ENCODE results near the gene GYPC. TPM values are rescaled to one million over a fixed set of nuclear protein-coding genes. Genes with fewer than 3 reads are reported as not detected.

Gene GYPC
- total RNA-seq, 1 donor = 468 TPM

DNA sequence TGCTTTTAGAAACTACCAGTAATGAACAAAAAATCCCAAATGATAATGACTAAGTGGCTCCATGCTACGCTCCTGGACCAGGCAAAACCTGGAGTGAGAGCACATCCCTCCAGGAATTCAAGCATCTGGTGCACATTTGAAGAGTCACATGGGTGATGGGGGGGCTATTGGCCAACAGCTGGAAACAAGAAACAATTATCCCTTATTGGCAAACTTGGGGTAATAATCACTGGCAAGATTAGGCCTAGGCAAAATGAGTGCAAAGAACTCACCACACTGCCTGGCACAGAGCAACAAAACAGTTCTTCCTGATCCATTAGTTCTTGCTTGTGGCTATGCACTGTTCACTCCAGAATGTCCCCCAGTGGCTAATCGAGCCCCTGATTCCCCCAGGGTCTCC is 66.1 kb downstream of the GYPC start:
- DNase-seq (ENCODE audit: low read depth in 2 of 3, low spot score in 2 of 3) = no peak

DNA sequence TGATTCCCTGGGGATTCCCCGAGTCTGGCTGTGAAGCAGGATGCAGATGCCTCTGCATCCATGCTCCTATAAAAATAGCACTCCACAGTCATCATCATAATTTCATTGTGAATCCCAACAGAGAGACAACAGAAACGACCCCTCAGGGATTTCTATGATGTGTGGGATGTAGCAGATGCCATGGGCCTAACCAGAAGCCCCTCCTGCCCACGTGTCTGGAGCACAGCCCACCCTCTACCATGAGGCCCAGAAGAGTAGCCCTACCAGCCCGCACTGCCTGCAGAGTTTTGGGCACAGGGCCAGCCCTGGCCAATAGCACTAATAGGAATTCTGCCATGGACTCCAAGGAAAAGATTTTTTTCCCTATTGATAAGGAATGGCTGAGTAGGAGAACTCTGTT is 66.6 kb downstream of the GYPC start:
- no peak for DNase-seq (ENCODE audit: low read depth in 2 of 3, low spot score in 2 of 3)

DNA sequence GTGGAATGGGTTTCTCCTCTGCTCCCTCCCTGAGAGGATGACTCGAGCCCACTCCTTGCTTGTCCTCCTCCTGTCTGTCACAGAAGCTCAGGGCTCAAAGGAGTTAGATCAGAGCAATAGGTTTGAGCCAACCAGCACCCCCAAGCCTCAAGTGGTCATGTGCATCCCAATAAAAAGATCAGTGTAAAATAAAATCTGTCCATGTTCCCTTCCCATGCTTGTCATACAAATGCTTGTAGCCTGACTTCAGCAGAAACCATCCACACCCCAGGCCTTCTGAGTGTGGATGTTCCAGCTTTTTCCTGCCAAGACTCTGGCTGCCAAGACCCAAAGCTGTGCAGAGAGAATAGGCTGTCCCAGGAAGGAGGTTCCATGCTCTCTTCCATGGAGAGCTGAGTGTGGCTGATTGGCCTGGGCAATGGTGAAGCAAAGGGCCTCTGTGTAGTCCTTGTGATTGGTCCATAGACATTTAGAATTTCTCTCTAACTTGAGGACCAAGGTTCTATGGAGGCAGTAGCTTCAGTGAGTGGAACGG is 67.4 kb downstream of the GYPC start:
- DNase-seq (ENCODE audit: low read depth in 2 of 3, low spot score in 2 of 3) = no peak

DNA sequence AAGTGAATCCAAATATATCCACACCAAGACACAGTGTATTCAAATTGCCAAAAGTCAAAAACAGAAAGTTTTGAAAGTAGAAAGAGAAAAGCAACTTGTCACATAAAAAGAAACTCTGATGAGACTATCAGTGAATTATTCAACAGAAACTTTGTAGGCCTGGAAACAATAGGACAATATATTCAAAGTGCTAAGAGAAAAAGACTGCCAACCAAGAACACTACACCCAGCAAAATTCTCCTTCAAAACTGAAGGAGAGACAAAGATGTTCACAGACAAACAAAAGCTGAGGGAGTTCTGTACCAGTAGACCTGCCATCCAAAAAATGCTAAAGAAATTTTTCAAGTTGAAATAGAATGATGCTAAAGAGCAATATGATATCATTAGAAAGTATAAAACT is 69.6 kb downstream of the GYPC start:
- DNase-seq (ENCODE audit: low read depth in 2 of 3, low spot score in 2 of 3) = no peak

DNA sequence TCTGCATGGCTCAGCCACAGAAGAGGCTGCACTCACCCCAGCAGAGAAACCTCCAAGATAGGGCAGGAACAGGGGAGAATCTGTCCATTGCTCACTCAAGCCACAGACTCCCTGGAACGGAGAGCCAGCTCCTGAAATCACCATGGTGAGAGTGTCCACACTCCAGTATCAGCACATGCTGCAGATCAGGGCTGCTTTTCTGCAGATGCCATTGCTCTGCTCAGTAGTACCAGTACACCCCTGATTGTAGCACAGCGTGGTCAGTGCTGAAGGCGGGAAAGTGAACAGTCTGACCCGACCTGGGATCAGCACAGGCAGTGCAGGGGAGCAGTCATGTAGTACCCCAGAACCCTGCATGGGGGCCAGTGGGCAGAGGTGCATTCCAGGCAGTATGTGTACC is 73.9 kb downstream of the GYPC start:
- DNase-seq (ENCODE audit: low read depth in 2 of 3, low spot score in 2 of 3) = no peak

DNA sequence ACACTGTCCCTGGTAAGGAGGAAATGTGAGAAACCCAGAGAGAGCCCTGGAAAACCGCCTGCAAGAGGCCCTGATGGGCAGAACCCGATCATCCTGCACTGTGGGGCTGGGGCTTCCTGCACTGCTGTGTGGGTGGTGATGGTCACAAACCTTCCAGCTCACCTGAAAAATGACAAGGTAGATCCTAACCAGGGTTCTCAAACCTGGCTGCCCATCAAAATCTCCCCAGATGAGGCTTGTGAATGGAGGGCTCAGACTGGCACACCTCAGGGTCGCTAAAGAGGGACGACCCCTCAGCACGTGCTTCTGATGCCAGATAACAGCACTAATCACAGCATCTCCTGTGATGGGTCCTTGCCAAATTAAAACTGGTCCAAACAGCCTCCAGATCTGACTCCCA is 74.7 kb downstream of the GYPC start:
- DNase-seq (ENCODE audit: low read depth in 2 of 3, low spot score in 2 of 3) = no peak

DNA sequence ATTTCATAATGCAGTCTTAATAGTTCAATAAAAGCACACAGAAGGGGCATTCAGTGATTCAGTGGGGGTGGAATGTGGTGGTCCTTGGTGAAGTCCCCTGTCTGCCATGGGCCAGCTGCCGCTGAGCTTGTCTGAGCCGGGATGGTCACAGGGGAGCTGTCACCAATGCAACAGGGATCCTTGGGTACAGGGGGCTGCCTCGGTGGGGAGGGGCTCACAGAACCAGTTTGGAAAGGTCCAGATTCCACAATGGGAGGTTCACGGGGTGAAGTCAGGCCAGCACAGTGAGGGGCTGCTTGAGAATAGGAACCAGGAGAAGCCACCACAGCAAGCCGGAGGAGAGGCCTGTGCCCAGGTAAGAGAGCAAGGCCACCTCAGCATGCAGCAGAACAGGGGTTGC is 75.4 kb downstream of the GYPC start:
- no peak for DNase-seq (ENCODE audit: low read depth in 2 of 3, low spot score in 2 of 3)

DNA sequence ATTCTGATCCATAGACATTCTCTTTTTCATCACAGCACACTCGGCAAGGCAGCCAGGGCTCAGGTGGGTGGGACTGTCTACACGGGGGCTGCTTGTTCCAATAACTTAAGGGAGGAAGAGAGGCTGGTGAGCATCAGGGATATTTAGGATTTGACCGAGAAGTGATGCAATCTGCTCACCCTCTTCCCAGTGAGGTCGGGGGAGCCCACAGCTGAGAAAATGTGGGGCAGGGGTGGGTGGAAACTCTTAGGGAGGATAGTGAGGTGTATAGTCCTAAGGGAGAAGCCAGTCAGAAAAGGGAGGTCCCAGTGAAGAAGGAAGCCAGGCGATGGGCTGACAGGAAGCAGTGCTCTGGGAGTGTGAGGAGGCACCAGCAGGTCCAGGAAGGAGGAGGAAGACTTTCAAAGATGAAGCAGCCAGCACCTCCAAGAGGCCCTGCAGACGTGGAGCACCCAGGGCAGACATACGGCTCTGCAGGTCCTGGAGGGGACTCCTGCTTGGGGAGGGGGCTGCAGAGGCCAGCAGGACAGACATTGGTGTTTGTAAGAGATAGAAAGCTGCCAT is 76.8 kb downstream of the GYPC start:
- no peak for DNase-seq (ENCODE audit: low read depth in 2 of 3, low spot score in 2 of 3)

DNA sequence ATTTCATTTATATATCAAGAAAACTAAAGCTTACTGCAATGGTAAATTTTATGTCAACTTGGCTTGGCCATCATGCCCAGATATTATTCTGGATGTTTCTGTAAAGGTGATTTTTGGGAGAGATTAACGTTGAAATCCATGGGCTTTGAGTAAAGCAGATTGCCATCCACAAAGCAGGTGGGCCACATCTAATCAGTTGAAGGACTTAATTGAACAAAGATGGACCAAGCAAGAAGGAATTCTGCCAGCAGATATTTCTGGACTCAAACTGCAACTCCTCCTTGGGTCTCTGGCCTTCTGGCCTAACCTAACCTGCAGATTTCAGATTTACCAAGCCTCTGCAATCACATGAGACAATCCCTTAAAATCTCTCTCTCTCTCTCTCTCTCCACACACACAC is 77.8 kb downstream of the GYPC start:
- DNase-seq (ENCODE audit: low read depth in 2 of 3, low spot score in 2 of 3) = no peak

DNA sequence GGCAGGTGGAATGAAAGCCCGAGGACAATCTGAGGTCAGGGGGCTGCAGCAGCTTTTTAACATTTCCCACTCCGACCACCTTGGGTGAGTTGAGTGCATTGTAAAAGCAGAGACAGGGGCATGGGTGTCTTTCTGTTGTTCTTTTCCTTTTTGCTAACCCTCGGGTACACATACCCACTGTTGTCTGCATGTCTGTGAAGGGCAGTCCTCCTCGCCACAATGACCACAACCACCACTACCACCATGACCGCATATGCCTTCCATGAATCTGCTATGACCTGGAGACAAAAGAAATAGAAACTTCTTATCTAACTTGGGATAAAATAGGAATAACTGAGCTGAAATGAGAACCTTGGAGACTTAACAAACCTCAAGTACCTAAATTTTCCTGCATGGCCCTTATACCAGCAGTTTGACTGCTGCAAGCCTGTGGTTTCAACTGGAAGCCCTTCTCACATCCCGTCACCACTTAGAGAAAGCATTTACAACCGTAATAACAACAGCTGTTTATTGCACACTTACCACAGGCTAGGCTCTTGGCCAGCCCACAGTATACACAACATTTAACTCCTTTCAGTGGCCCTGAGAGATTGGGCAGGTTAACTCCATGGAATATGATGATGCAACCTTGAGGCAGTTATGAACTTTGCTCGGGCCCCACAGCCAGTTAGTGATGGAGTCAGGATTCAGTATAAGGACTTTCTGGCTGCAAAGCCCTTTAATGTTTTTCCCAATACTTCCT is 80.3 kb downstream of the GYPC start:
- peak in 1 of 3 donors; percentile 23 for DNase-seq (ENCODE audit: low read depth in 2 of 3, low spot score in 2 of 3)

DNA sequence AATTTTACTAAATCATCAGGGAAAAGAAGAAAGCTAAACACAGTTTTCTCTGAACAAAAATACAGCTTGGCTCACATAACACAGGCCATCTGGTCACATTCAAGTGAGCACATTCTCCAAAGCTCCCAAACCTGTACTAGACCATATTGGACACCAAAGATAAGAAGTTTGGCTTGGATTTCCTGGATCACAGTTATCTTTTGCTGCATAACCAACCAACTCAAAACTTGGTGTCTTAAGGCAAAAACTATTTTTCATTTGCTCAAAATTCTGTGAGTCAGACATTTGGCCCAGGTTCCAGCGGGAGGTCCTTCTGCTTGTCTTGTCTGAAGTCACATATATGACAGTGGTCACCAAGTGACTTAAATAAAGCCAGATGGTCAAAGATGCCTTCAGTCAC is 83.2 kb downstream of the GYPC start:
- no peak for DNase-seq (ENCODE audit: low read depth in 2 of 3, low spot score in 2 of 3)

DNA sequence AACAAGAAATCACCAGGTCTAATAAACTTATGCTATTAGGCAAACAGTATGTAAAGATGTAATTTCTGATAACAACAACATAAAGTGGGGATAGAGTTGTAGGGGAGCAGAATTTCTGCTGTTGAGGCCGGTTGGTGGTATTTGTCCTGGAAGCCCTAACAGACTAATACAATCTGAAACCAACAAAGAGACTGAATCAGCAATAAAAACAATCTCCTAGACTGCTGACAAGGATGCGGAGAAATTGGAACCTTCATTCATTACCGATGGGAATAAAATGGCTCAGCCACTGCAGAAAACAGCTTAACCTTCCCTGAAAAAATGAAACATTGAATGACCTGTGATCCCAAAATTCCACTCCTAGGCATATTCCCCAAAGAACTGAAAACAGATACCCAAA is 88.7 kb downstream of the GYPC start:
- no peak for DNase-seq (ENCODE audit: low read depth in 2 of 3, low spot score in 2 of 3)

Small RNA genes within 50 kb of the gene (small RNA-seq; reads per million reads assigned to genes)
- not detected for gene RNU6-675P

Other genes with a start within 250 kb of the GYPC start
- not detected for gene TEX51, start 242.7 kb downstream of the GYPC start, total RNA-seq

Measured in hematopoietic multipotent progenitor cell (in vitro differentiated cells).